ENCODE measurements around the gene MGAT4B. TPM values are rescaled to one million over a fixed set of nuclear protein-coding genes. Genes with fewer than 3 reads are reported as not detected.
A peak's percentile ranks its signal among the peaks of the same experiment; 100 is the strongest.

MGAT4B gene
- total RNA-seq, 2 experiments from 2014 or later = 52.4 to 62.8 TPM

GRCh38 chr5:179755022-179755421, 51.6 kb downstream of the MGAT4B start:
- intact Hi-C loops (cut with DNase I, micrococcal nuclease) = no loop called here
- H3K36me3 Mint-ChIP-seq (ENCODE audit: low read depth) = peaks cover 11% of the 10 kb centered on the region
- POLR2A ChIA-PET = interaction anchor here (0.6 kb wide), 1 partner anchor 14 kb away, joined by 3 read pairs; no protein-coding TSS in a partner anchor
- ATAC-seq (peak; percentile 40), DNase-seq (no peak)
- no peaks in the 10 kb centered on the region for H3K27me3 Mint-ChIP-seq
- H3K27ac Mint-ChIP-seq = peak overlapping the region; percentile 71
- no peaks in the 10 kb centered on the region for H3K9me3 Mint-ChIP-seq (ENCODE audit: low read depth)
- peaks cover 49% of the 10 kb centered on the region for H3K4me1 Mint-ChIP-seq
- CTCF ChIA-PET = interaction anchor here (0.9 to 1.2 kb wide), 7 partner anchors 8 to 46 kb away, joined by 3 to 7 read pairs (median 3); partner anchors contain the start of gene LTC4S
- no peak overlapping the region for H3K4me3 Mint-ChIP-seq

- Mint-ChIP-seq H3K4me3 (no peak overlapping the region), H3K27me3 (no peaks in the 10 kb centered on the region), H3K9me3 (ENCODE audit: low read depth) (no peaks in the 10 kb centered on the region), H3K4me1 (peaks cover 39% of the 10 kb centered on the region), H3K27ac (peak overlapping the region; percentile 71), H3K36me3 (ENCODE audit: low read depth) (peaks cover 10% of the 10 kb centered on the region)
- CTCF ChIA-PET = interaction anchor here (0.6 to 1.2 kb wide), 2 partner anchors 9 to 12 kb away, joined by 3 to 7 read pairs; no protein-coding TSS in a partner anchor
- DNase-seq (no peak), ATAC-seq (no peak)
- intact Hi-C loops (cut with DNase I, micrococcal nuclease) = no loop called here
- POLR2A ChIA-PET = no interaction called here
Measured at GRCh38 chr5:179753971-179754370, 52.7 kb downstream of the MGAT4B start.

- ATAC-seq (no peak), DNase-seq (no peak)
- CTCF ChIA-PET = interaction anchor here (0.6 to 2.4 kb wide), 3 partner anchors 11 to 76 kb away, joined by 3 to 13 read pairs (median 4); no protein-coding TSS in a partner anchor
- intact Hi-C loops (cut with DNase I, micrococcal nuclease) = no loop called here
- Mint-ChIP-seq H3K27ac (no peak overlapping the region), H3K27me3 (no peaks in the 10 kb centered on the region), H3K4me1 (peaks cover 33% of the 10 kb centered on the region), H3K36me3 (ENCODE audit: low read depth) (peaks cover 14% of the 10 kb centered on the region), H3K9me3 (ENCODE audit: low read depth) (no peaks in the 10 kb centered on the region), H3K4me3 (no peak overlapping the region)
- POLR2A ChIA-PET = interaction anchor here (0.6 kb wide), 1 partner anchor 32 kb away, joined by 7 read pairs; no protein-coding TSS in a partner anchor
Measured at GRCh38 chr5:179749857-179750508, 56.7 kb downstream of the MGAT4B start.

GRCh38 chr5:179747811-179748210, 58.9 kb downstream of the MGAT4B start:
- peak overlapping the region; percentile 37 for H3K27ac Mint-ChIP-seq
- no peak for DNase-seq
- peaks cover 11% of the 10 kb centered on the region for H3K36me3 Mint-ChIP-seq (ENCODE audit: low read depth)
- no peaks in the 10 kb centered on the region for H3K27me3 Mint-ChIP-seq
- no peak for ATAC-seq
- ChIA-PET POLR2A (no interaction called here), CTCF (no interaction called here)
- H3K4me3 Mint-ChIP-seq = no peak overlapping the region
- H3K9me3 Mint-ChIP-seq (ENCODE audit: low read depth) = no peaks in the 10 kb centered on the region
- intact Hi-C loops (cut with DNase I, micrococcal nuclease) = no loop called here
- H3K4me1 Mint-ChIP-seq = peaks cover 15% of the 10 kb centered on the region

Small RNAs within 50 kb of the gene (microRNA-seq; reads per million reads assigned to microRNA genes)
- gene MIR1229 (ENCODE audit: borderline replicate concordance) = 14.4 reads per million, percentile 37 among the genes with 10 or more reads in this experiment

Other genes starting within 250 kb of the MGAT4B start
- gene HNRNPH1, start 183.2 kb downstream of the MGAT4B start, total RNA-seq = 100 to 1,000 TPM; 634 to 659 TPM
- gene CBY3, start 125.8 kb downstream of the MGAT4B start, total RNA-seq = under 1 TPM; 0.40 to 0.71 TPM
- 100 to 1,000 TPM; 472 to 554 TPM for gene CANX, start 107.9 kb downstream of the MGAT4B start, total RNA-seq
- 10 to 100 TPM; 25.4 to 32.6 TPM for gene MAML1, start 74.0 kb downstream of the MGAT4B start, total RNA-seq
- gene LTC4S, start 12.9 kb downstream of the MGAT4B start, total RNA-seq = under 1 TPM; 0.39 to 0.42 TPM
- 10 to 100 TPM; 70.6 to 87.6 TPM for gene SQSTM1, start 14.0 kb upstream of the MGAT4B start, total RNA-seq
- gene MRNIP, start 52.0 kb upstream of the MGAT4B start, total RNA-seq = 10 to 100 TPM; 19.4 to 19.7 TPM
- gene TBC1D9B, start 101.0 kb upstream of the MGAT4B start, total RNA-seq = 100 to 1,000 TPM; 103 to 121 TPM